Medulla oblongata (tissue), 1 donor: ENCODE measurements around the gene FRYL.
"Not testable (repeated sequence)": the region's sequence is repeated elsewhere in the genome, so short reads cannot be mapped to it uniquely, and the experiment has no call there.

Experiments used
- DNase-seq: peaks from one replicate; pipeline ENCODE4 v3.0.0-alpha.2; 2015; ENCODE audit errors: extremely low spot score

Gene FRYL

GRCh38 chr4:48786549-48786948 lies 6.5 kb upstream of the FRYL start:
- DNase-seq, result no peak

- no peak for DNase-seq
These were observed 5.2 kb upstream of the FRYL start for GRCh38 chr4:48785302-48785701.

- DNase-seq, result no peak
These were observed 1.9 kb upstream of the FRYL start for GRCh38 chr4:48781968-48782367.

GRCh38 chr4:48780865-48781214 lies 761 bp upstream of the FRYL start:
- DNase-seq, result peak; percentile 68

GRCh38 chr4:48779095-48779997 lies 733 bp downstream of the FRYL start:
- peak; percentile 66 for DNase-seq

- DNase-seq, result no peak
These were observed 1.5 kb downstream of the FRYL start for GRCh38 chr4:48778431-48779094.

- no peak for DNase-seq
These were observed 2.3 kb downstream of the FRYL start for GRCh38 chr4:48777739-48778138.

GRCh38 chr4:48774760-48775710 lies 5.0 kb downstream of the FRYL start:
- no peak for DNase-seq

- DNase-seq, result no peak
These were observed 7.5 kb downstream of the FRYL start for GRCh38 chr4:48772556-48772955.

- DNase-seq, result no peak
These were observed 12.8 kb downstream of the FRYL start for GRCh38 chr4:48767055-48767929.

- DNase-seq, result no peak
These were observed 13.8 kb downstream of the FRYL start for GRCh38 chr4:48766131-48766792.

GRCh38 chr4:48762408-48762807 lies 17.7 kb downstream of the FRYL start:
- no peak for DNase-seq

GRCh38 chr4:48761286-48761685 lies 18.8 kb downstream of the FRYL start:
- no peak for DNase-seq

- not testable (repeated sequence) for DNase-seq
These were observed 21.4 kb downstream of the FRYL start for GRCh38 chr4:48758703-48759102.

- no peak for DNase-seq
These were observed 23.3 kb downstream of the FRYL start for GRCh38 chr4:48756689-48757220.

GRCh38 chr4:48755281-48755680 lies 24.8 kb downstream of the FRYL start:
- DNase-seq, result no peak

GRCh38 chr4:48753159-48753558 lies 26.9 kb downstream of the FRYL start:
- DNase-seq, result no peak

- no peak for DNase-seq
These were observed 27.4 kb downstream of the FRYL start for GRCh38 chr4:48752726-48753125.

- DNase-seq, result no peak
These were observed 27.8 kb downstream of the FRYL start for GRCh38 chr4:48752246-48752645.

GRCh38 chr4:48748949-48749596 lies 31.0 kb downstream of the FRYL start:
- DNase-seq, result no peak
